Middle frontal gyrus (tissue), 1 donor: ENCODE data around the gene FEV.

Experiments
- DNase-seq: peaks from one replicate; pipeline ENCODE4 v3.0.0-alpha.2; 2015; ENCODE audit warnings: low spot score; ENCODE audit errors: extremely low spot score

The FEV gene

GRCh38 chr2:218993345-218994315 lies 8.6 kb upstream of the FEV start, which contains the start of gene CRYBA2:
Gene CRYBA2, minus strand, starts transcription at chr2:218993422. Its CDS starts 246 bp downstream, at chr2:218993176.
- DNase-seq, result no peak

- no peak for DNase-seq
Observed at GRCh38 chr2:218992703-218993344, 7.8 kb upstream of the FEV start.

- DNase-seq, result no peak
Observed at GRCh38 chr2:218992196-218992595, 7.2 kb upstream of the FEV start.

- no peak for DNase-seq
Observed at GRCh38 chr2:218991674-218992168, 6.7 kb upstream of the FEV start.

GRCh38 chr2:218990612-218991011 lies 5.6 kb upstream of the FEV start:
- no peak for DNase-seq

- no peak for DNase-seq
Observed at GRCh38 chr2:218990052-218990451, 5.1 kb upstream of the FEV start.

- DNase-seq, result no peak
Observed at GRCh38 chr2:218988650-218989049, 3.7 kb upstream of the FEV start.

- no peak for DNase-seq
Observed at GRCh38 chr2:218988164-218988563, 3.2 kb upstream of the FEV start.

GRCh38 chr2:218986148-218986761 lies 1.3 kb upstream of the FEV start:
- no peak for DNase-seq

- DNase-seq, result no peak
Observed at GRCh38 chr2:218985325-218986091, 524 bp upstream of the FEV start.

GRCh38 chr2:218984239-218985020 lies 554 bp downstream of the FEV start:
- no peak for DNase-seq

- DNase-seq, result no peak
Observed at GRCh38 chr2:218983934-218984238, 1.1 kb downstream of the FEV start.

GRCh38 chr2:218983263-218983933 lies 1.6 kb downstream of the FEV start:
- no peak for DNase-seq

- no peak for DNase-seq
Observed at GRCh38 chr2:218982586-218983262, 2.3 kb downstream of the FEV start.

GRCh38 chr2:218981881-218982585 lies 3.0 kb downstream of the FEV start:
- DNase-seq, result no peak

GRCh38 chr2:218981390-218981880 lies 3.5 kb downstream of the FEV start:
- DNase-seq, result no peak

GRCh38 chr2:218980735-218981389 lies 4.1 kb downstream of the FEV start:
- DNase-seq, result no peak
